ENCODE results near the gene PPME1. TPM values are rescaled to one million over a fixed set of nuclear protein-coding genes. Genes with fewer than 3 reads are reported as not detected.
"Not testable (repeated sequence)": the region's sequence is repeated elsewhere in the genome, so short reads cannot be mapped to it uniquely, and the experiment has no call there.

PPME1 gene
- total RNA-seq, 1 donor from 2014 or later = 12.6 TPM

- peaks cover 1% of the 10 kb centered on the region for H3K36me3 ChIP-seq (ENCODE audit: control insufficient read depth, insufficient read depth, low read length)
- no peak overlapping the region for H3K4me3 ChIP-seq (ENCODE audit: low read depth, low read length)
- TF ChIP-seq CTCF (IDR thresholded peaks at IDR 0.05; ENCODE audit: insufficient read depth, low read length, severe bottlenecking) = no peak
- no peaks in the 10 kb centered on the region for H3K27me3 ChIP-seq (ENCODE audit: control insufficient read depth, insufficient read depth, low read length)
- FAIRE-seq (no peak), DNase-seq (ENCODE audit: low read depth) (no peak)
These were observed 36.4 kb upstream of the PPME1 start for GRCh38 chr11:74134661-74135060.

DNA sequence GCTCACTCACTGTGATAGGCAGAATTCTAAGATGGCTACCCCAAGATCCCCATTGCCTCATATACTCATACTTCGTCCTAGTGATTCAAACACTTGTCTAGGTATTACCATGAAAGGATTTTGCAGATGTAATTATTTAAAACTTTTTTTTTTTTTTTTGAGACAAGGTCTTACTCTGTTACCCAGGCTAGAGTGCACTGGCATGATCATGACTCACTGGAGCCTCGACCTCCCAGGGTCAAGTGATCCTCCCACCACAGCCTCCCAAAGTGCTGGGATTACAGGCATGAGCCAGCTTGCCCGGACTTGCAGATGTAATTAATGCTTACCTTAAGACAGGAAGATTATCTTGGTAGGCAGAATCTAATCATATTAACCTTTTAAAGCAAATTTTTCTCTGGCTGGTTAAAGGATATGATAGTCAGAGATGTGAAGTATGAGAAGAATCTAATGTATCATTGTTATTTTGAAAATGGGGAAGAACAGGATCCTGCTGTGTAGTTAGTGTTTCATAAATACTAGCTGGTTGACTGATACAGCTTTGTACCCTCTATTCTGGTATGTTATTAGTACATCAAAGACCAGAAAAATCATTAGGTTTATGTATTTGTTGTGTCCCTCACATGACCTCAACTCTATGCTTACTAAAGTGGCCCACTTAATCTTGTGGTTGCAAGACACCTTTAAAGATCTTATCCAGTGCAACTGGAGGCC lies 35.8 kb upstream of the PPME1 start:
- TF ChIP-seq CTCF (IDR thresholded peaks at IDR 0.05; ENCODE audit: insufficient read depth, low read length, severe bottlenecking) = no peak
- Histone ChIP-seq H3K27me3 (ENCODE audit: control insufficient read depth, insufficient read depth, low read length) (no peaks in the 10 kb centered on the region), H3K36me3 (ENCODE audit: control insufficient read depth, insufficient read depth, low read length) (peaks cover 1% of the 10 kb centered on the region), H3K4me3 (ENCODE audit: low read depth, low read length) (no peak overlapping the region)
- no peak for FAIRE-seq
- DNase-seq (ENCODE audit: low read depth) = peak; percentile 95

- DNase-seq (ENCODE audit: low read depth) (peak; percentile 38), FAIRE-seq (no peak)
- Histone ChIP-seq H3K27me3 (ENCODE audit: control insufficient read depth, insufficient read depth, low read length) (no peaks in the 10 kb centered on the region), H3K36me3 (ENCODE audit: control insufficient read depth, insufficient read depth, low read length) (no peaks in the 10 kb centered on the region), H3K4me3 (ENCODE audit: low read depth, low read length) (no peak overlapping the region)
- no peak for TF ChIP-seq CTCF (IDR thresholded peaks at IDR 0.05; ENCODE audit: insufficient read depth, low read length, severe bottlenecking)
These were observed 33.1 kb upstream of the PPME1 start for GRCh38 chr11:74138021-74138420.

DNA sequence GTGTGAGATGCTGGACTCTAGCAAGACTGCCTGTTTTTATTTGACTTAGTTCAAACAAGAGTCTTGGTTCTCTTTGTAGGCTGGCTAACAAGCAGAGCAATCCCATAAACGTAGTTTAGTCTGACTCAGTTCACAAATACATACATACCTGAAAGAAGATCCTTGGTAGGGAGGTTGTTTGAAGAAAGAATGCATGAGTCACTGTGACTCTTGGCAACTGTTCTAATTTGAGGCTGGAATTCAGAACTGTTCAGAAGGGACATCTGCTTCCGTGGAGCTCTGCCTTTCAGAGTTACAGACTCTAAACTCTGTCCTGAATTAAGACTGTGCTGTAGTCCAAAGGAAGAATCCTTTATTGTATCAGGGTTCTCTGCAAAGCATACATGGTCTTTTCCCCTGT lies 32.5 kb upstream of the PPME1 start:
- FAIRE-seq (peak; percentile 32), DNase-seq (ENCODE audit: low read depth) (peak; percentile 98)
- no peaks in the 10 kb centered on the region for H3K36me3 ChIP-seq (ENCODE audit: control insufficient read depth, insufficient read depth, low read length)
- no peak for TF ChIP-seq CTCF (IDR thresholded peaks at IDR 0.05; ENCODE audit: insufficient read depth, low read length, severe bottlenecking)
- H3K4me3 ChIP-seq (ENCODE audit: low read depth, low read length) = no peak overlapping the region
- H3K27me3 ChIP-seq (ENCODE audit: control insufficient read depth, insufficient read depth, low read length) = no peaks in the 10 kb centered on the region

- H3K27me3 ChIP-seq (ENCODE audit: control insufficient read depth, insufficient read depth, low read length) = no peaks in the 10 kb centered on the region
- DNase-seq (ENCODE audit: low read depth) (no peak), FAIRE-seq (no peak)
- H3K4me3 ChIP-seq (ENCODE audit: low read depth, low read length) = no peak overlapping the region
- no peak for TF ChIP-seq CTCF (IDR thresholded peaks at IDR 0.05; ENCODE audit: insufficient read depth, low read length, severe bottlenecking)
- no peaks in the 10 kb centered on the region for H3K36me3 ChIP-seq (ENCODE audit: control insufficient read depth, insufficient read depth, low read length)
These were observed 31.8 kb upstream of the PPME1 start for GRCh38 chr11:74139151-74139918.

DNA sequence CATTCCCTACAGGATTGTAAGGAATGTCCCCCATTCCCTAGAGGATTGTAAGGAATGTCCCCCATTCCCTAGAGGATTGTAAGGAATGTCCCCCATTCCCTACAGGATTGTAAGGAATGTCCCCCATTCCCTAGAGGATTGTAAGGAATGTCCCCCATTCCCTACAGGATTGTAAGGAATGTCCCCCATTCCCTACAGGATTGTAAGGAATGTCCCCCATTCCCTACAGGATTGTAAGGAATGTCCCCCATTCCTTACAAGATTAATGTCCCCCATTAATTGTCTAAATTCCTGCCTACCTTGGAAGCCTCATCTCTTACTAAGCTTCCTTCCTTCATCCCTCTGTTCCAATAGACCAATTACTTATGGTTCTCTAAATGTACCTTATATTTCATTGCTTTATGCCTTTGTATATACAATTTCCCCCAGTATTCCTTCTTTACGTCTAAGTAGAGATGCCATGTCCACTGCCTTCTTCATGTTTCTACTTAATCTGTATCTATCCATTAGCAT lies 31.1 kb upstream of the PPME1 start:
- H3K27me3 ChIP-seq (ENCODE audit: control insufficient read depth, insufficient read depth, low read length); FAIRE-seq; H3K36me3 ChIP-seq (ENCODE audit: control insufficient read depth, insufficient read depth, low read length); H3K4me3 ChIP-seq (ENCODE audit: low read depth, low read length); DNase-seq (ENCODE audit: low read depth): not testable (repeated sequence)

Measured in bronchial epithelial cell (primary cell).